ENCODE measurements around the gene PKIB.

Gene PKIB

GRCh38 chr6:122621638-122622037 is 11.4 kb downstream of the PKIB start:
- no peak overlapping the region for H3K27ac Mint-ChIP-seq

GRCh38 chr6:122622479-122622878 is 12.3 kb downstream of the PKIB start:
- DNase-seq = peak; percentile 6
- H3K36me3 Mint-ChIP-seq (ENCODE audit: low read depth) = peaks cover 10% of the 10 kb centered on the region
- peaks cover 15% of the 10 kb centered on the region for H3K4me1 Mint-ChIP-seq
- H3K4me3 Mint-ChIP-seq = no peak overlapping the region
- H3K27me3 Mint-ChIP-seq (ENCODE audit: low read depth, poor library complexity) = peaks cover 7% of the 10 kb centered on the region
- no peaks in the 10 kb centered on the region for H3K9me3 Mint-ChIP-seq
- H3K27ac Mint-ChIP-seq = peak overlapping the region; percentile 47
- no peak for TF ChIP-seq CTCF (IDR thresholded peaks at IDR 0.05)

More at GRCh38 chr6:122621638-122622037, 11.4 kb downstream of the PKIB start:
- no peak for DNase-seq
- no peak for TF ChIP-seq CTCF (IDR thresholded peaks at IDR 0.05)
- H3K4me3 Mint-ChIP-seq = no peak overlapping the region
- H3K4me1 Mint-ChIP-seq = peaks cover 15% of the 10 kb centered on the region
- H3K27me3 Mint-ChIP-seq (ENCODE audit: low read depth, poor library complexity) = peaks cover 7% of the 10 kb centered on the region
- H3K36me3 Mint-ChIP-seq (ENCODE audit: low read depth) = peaks cover 5% of the 10 kb centered on the region
- no peaks in the 10 kb centered on the region for H3K9me3 Mint-ChIP-seq

GRCh38 chr6:122623279-122623678 is 13.1 kb downstream of the PKIB start:
- H3K27me3 Mint-ChIP-seq (ENCODE audit: low read depth, poor library complexity) = peaks cover 7% of the 10 kb centered on the region
- H3K9me3 Mint-ChIP-seq = no peaks in the 10 kb centered on the region
- no peak for TF ChIP-seq CTCF (IDR thresholded peaks at IDR 0.05)
- H3K4me3 Mint-ChIP-seq = no peak overlapping the region
- peaks cover 15% of the 10 kb centered on the region for H3K4me1 Mint-ChIP-seq
- DNase-seq = no peak
- H3K36me3 Mint-ChIP-seq (ENCODE audit: low read depth) = peaks cover 12% of the 10 kb centered on the region
- no peak overlapping the region for H3K27ac Mint-ChIP-seq

GRCh38 chr6:122624853-122625252 is 14.6 kb downstream of the PKIB start:
- Mint-ChIP-seq H3K27ac (no peak overlapping the region), H3K4me1 (peaks cover 15% of the 10 kb centered on the region), H3K9me3 (no peaks in the 10 kb centered on the region), H3K27me3 (ENCODE audit: low read depth, poor library complexity) (peaks cover 6% of the 10 kb centered on the region), H3K4me3 (no peak overlapping the region), H3K36me3 (ENCODE audit: low read depth) (peaks cover 12% of the 10 kb centered on the region)
- no peak for DNase-seq
- TF ChIP-seq CTCF (IDR thresholded peaks at IDR 0.05) = no peak

GRCh38 chr6:122628714-122629113 is 18.5 kb downstream of the PKIB start:
- no peaks in the 10 kb centered on the region for H3K9me3 Mint-ChIP-seq

More at GRCh38 chr6:122628714-122629113, 18.5 kb downstream of the PKIB start:
- no peaks in the 10 kb centered on the region for H3K4me1 Mint-ChIP-seq
- H3K36me3 Mint-ChIP-seq (ENCODE audit: low read depth) = peaks cover 12% of the 10 kb centered on the region
- TF ChIP-seq CTCF (IDR thresholded peaks at IDR 0.05) = no peak
- no peak overlapping the region for H3K4me3 Mint-ChIP-seq
- DNase-seq = no peak
- no peak overlapping the region for H3K27ac Mint-ChIP-seq
- H3K27me3 Mint-ChIP-seq (ENCODE audit: low read depth, poor library complexity) = no peaks in the 10 kb centered on the region

Data from nephron progenitor cell (in vitro differentiated cells).